Brain microvascular endothelial cell (primary cell): ENCODE results near the gene CHCHD6.

Experiments
- DNase-seq: peaks from one replicate; pipeline ENCODE4 v3.0.0-alpha.2; 2020
- H3K27ac ChIP-seq: fragments of 250-450 bp; sonication (Bioruptor Pico); 2 replicates; pipeline ENCODE4 v1.5.1; 2020; ENCODE audit warnings: mild to moderate bottlenecking, moderate library complexity
- H3K27me3 ChIP-seq: fragments of 250-450 bp; sonication (Bioruptor Pico); replicated peaks from 2 replicates; pipeline ENCODE4 v1.5.1; 2020; ENCODE audit warnings: mild to moderate bottlenecking
- H3K36me3 ChIP-seq: fragments of 250-450 bp; sonication (Bioruptor Pico); replicated peaks from 2 replicates; pipeline ENCODE4 v1.5.1; 2020; ENCODE audit warnings: mild to moderate bottlenecking
- H3K4me3 ChIP-seq: 2 replicates; pipeline ENCODE4 v1.5.1; 2011; ENCODE audit warnings: low read depth, mild to moderate bottlenecking, control low read depth, low read length, moderate library complexity
- in situ Hi-C: cut with HindIII; loops from 2 replicates; pipeline ENCODE4 v1.10.0; 2017; ENCODE audit warnings: low sequenced_read_pairs, low pct_ligation_motif_present
- TF ChIP-seq, protein P1 (sequence below): IDR thresholded peaks from 2 replicates; pipeline ENCODE4 v1.5.1; 2011; ENCODE audit warnings: low read depth, mild to moderate bottlenecking, moderate library complexity, low read length, control low read depth, inconsistent platforms; ENCODE audit errors: missing control alignments

Gene CHCHD6

DNA sequence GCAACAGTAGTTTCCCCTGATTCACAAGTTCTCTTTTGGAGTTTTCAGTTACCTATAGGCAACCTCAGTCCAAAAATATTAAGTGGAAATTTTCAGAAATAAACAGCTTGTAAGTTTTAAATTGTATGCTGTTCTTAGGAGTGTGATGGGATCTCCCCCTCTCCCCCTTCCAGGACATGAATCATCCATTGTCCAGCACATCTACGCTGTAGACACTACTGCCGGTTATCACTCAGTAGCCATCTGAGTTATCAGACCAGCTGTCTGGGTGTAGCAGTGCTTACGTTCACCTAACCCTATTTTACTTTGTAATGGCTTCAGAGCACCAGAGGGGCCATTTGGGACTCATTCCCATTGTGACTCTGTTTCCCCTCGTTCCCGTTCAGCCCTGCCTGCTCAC is 182.2 kb downstream of the CHCHD6 start:
- in situ Hi-C loops, result no loop called here
- no peak overlapping the region for H3K27ac ChIP-seq
- no peaks in the 10 kb centered on the region for H3K27me3 ChIP-seq
- TF ChIP-seq, protein P1, sequence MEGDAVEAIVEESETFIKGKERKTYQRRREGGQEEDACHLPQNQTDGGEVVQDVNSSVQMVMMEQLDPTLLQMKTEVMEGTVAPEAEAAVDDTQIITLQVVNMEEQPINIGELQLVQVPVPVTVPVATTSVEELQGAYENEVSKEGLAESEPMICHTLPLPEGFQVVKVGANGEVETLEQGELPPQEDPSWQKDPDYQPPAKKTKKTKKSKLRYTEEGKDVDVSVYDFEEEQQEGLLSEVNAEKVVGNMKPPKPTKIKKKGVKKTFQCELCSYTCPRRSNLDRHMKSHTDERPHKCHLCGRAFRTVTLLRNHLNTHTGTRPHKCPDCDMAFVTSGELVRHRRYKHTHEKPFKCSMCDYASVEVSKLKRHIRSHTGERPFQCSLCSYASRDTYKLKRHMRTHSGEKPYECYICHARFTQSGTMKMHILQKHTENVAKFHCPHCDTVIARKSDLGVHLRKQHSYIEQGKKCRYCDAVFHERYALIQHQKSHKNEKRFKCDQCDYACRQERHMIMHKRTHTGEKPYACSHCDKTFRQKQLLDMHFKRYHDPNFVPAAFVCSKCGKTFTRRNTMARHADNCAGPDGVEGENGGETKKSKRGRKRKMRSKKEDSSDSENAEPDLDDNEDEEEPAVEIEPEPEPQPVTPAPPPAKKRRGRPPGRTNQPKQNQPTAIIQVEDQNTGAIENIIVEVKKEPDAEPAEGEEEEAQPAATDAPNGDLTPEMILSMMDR, result no peak
- no peak overlapping the region for H3K4me3 ChIP-seq
- H3K36me3 ChIP-seq, result no peaks in the 10 kb centered on the region
- DNase-seq, result peak; percentile 52

DNA sequence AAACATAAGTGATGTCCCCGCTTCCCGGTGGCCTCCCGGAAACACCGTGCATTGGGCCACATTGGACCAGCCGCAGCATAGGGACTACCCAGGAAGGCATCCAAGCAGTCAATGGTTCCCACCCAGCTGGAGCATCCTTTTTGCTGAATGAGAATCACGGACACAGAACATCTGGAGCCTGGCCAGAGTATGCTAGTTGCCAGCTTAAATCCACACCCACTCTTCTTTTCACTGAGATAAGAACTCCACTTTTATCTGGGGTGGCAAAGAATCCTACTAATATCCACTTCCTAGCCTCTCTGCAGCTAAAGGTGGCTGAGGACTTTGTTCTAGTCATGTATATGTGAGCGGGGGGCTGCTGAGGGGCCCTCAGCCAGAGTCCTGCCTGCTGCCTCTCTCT is 183.6 kb downstream of the CHCHD6 start:
- H3K27ac ChIP-seq, result no peak overlapping the region
- DNase-seq, result no peak
- TF ChIP-seq, protein P1, result no peak
- H3K36me3 ChIP-seq, result no peaks in the 10 kb centered on the region
- in situ Hi-C loops, result no loop called here
- no peaks in the 10 kb centered on the region for H3K27me3 ChIP-seq
- H3K4me3 ChIP-seq, result no peak overlapping the region

DNA sequence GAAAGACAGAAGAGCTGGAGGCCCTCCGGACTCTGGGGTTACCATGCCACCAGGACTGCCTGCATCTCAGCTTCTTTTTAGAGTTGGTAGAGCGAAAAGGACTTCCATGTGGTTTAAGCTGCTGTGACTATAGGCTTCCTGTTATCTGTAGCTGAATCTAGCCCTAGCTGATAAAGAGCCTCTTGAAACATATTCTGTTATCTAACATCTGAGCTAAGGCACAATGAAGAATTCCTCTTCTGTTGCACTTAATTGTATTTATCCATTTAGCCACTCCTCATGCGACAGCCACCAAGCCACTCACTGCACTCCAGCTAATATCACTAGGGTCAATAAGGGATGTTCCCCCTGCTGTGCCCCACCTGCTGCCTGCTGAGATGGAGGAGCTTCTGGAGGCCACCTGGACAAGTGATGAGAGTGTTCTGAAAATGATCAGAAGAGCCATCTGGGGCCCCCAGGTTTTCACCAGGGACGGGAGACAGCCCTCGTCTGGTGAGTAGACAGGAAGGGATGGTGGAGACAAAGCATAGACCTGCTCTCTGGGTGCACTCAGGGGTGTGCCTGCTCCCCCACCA is 184.2 kb downstream of the CHCHD6 start:
- in situ Hi-C loops, result no loop called here
- TF ChIP-seq, protein P1, result no peak
- no peak for DNase-seq
- Histone ChIP-seq H3K36me3 (no peaks in the 10 kb centered on the region), H3K27me3 (no peaks in the 10 kb centered on the region), H3K27ac (no peak overlapping the region), H3K4me3 (no peak overlapping the region)

DNA sequence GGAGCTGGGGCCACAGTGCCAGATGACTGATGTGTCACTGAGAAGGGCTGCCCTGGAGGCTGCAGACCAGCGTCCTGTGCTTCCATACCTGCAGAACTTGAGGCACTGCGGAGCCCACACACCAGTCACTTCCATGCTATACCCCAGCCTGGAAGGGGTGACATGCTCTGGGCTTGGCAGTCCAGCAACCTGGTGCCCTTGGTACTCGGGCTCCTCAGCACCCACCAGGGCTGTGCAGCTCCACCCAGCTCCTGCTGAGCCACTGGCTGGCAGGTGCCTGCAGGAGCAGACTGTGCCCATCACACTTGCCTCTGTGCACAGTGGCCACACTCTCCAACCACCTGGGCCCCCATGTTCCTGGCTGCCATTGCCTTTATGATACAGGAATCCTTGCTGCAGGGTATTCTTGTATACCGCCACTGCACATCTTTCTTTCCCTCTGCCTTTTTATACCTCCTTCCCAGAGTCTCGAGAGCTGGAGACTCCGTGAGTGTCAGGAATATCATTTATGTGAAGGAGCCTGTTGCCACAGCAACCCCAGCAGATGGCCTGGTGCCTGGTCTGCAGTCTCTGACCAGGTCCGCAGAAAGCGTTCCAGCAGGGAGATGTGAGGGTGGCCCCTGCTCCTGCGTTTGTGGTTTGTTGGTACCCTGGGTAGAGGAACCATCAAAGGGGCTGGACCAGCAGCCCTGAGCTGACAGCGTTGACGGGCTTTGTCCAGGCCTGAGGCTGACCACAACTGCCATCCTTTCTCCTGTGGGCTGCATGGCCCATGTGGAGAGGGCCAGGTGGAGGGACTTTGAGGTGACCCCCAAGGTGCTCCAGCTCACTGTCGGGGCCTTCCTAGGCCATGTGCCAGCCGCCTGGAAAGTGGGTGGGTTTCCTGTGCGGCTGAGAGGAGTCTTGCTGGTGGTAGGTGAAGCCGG is 185.5 kb downstream of the CHCHD6 start:
- TF ChIP-seq, protein P1, result no peak
- no peak overlapping the region for H3K27ac ChIP-seq
- DNase-seq, result no peak
- no peaks in the 10 kb centered on the region for H3K36me3 ChIP-seq
- in situ Hi-C loops, result no loop called here
- no peaks in the 10 kb centered on the region for H3K27me3 ChIP-seq
- no peak overlapping the region for H3K4me3 ChIP-seq

DNA sequence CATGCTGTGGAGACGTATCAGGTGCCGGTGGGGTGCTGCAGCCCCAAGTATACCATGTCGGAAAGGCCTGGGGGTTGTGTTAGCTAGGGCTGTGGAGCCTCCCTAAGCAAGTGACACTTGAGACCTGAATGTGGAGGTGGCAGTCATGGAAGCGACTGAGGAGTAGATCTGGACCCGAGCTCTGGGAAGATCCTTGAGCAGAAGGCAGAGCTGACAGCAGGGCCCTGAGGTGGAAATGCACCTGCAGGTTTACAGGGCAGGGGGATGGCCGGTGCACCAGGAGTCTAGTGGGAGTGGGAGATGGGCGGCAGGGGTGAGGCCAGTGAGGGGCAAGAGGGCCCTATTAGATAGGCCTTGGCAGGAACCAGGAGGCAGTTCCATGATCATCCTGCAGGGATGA is 187.1 kb downstream of the CHCHD6 start:
- H3K4me3 ChIP-seq, result no peak overlapping the region
- H3K27me3 ChIP-seq, result no peaks in the 10 kb centered on the region
- H3K36me3 ChIP-seq, result no peaks in the 10 kb centered on the region
- TF ChIP-seq, protein P1, result no peak
- in situ Hi-C loops, result no loop called here
- H3K27ac ChIP-seq, result no peak overlapping the region
- DNase-seq, result no peak
